GM12878 (cell line): Measurements from ENCODE around the gene PRMT7. TPM values are rescaled to one million over a fixed set of nuclear protein-coding genes. Genes with fewer than 3 reads are reported as not detected.
A peak's percentile ranks its signal among the peaks of the same experiment; 100 is the strongest.

Experiments
- BCL3 ChIP-seq: IDR thresholded peaks from 2 replicates; pipeline ENCODE4 v1.6.1; 2011; ENCODE audit warnings: borderline replicate concordance, low read depth, mild to moderate bottlenecking, moderate library complexity, low read length; ENCODE audit not compliant: insufficient read depth, poor library complexity, severe bottlenecking
- GATAD2B ChIP-seq: fragments of 450-650 bp; conservative IDR thresholded peaks from 2 replicates; pipeline ENCODE4 v1.6.1; 2017; ENCODE audit warnings: low read depth, mild to moderate bottlenecking, moderate library complexity
- HDAC6 ChIP-seq: fragments of 200-600 bp; sonication (generic); IDR thresholded peaks from one replicate; pipeline ENCODE4 v1.8.0; 2017; ENCODE audit warnings: antibody characterized with exemption; ENCODE audit not compliant: unreplicated experiment
- HSF1 ChIP-seq: fragments of 150-350 bp; IDR thresholded peaks from 2 replicates; pipeline ENCODE4 v1.6.1; 2014; ENCODE audit warnings: mild to moderate bottlenecking, low read depth, low read length
- KAT2A ChIP-seq: conservative IDR thresholded peaks from 2 replicates; pipeline ENCODE4 v1.6.1; 2011; ENCODE audit warnings: low read depth, low read length; ENCODE audit not compliant: control insufficient read depth
- KLF5 ChIP-seq: fragments of 450-650 bp; IDR thresholded peaks from 2 replicates; pipeline ENCODE4 v1.6.1; 2014; ENCODE audit warnings: mild to moderate bottlenecking; ENCODE audit not compliant: partially characterized antibody
- MEF2B ChIP-seq: fragments of 450-650 bp; IDR thresholded peaks from 2 replicates; pipeline ENCODE4 v1.6.1; 2018; ENCODE audit warnings: mild to moderate bottlenecking, moderate library complexity; ENCODE audit not compliant: partially characterized antibody, poor library complexity, severe bottlenecking
- MXI1 ChIP-seq: fragments of 150-350 bp; IDR thresholded peaks from 2 replicates; pipeline ENCODE4 v1.6.1; 2011; ENCODE audit warnings: low read depth, mild to moderate bottlenecking, inconsistent platforms, low read length, improper control_type of control experiment
- NFYB ChIP-seq: IDR thresholded peaks from 2 replicates; pipeline ENCODE4 v1.6.1; 2011; ENCODE audit warnings: low read depth, mild to moderate bottlenecking, low read length, improper control_type of control experiment, moderate library complexity; ENCODE audit not compliant: insufficient read depth
- PAX8 ChIP-seq: fragments of 450-650 bp; IDR thresholded peaks from 2 replicates; pipeline ENCODE4 v1.6.1; 2017; ENCODE audit warnings: mild to moderate bottlenecking, moderate library complexity
- RAD21 ChIP-seq: IDR thresholded peaks from 2 replicates; pipeline ENCODE4 v1.6.1; 2011; ENCODE audit warnings: mild to moderate bottlenecking, low read depth, low read length, moderate library complexity; ENCODE audit not compliant: insufficient read depth
- RFX5 ChIP-seq: IDR thresholded peaks from 2 replicates; pipeline ENCODE4 v1.6.1; 2011; ENCODE audit warnings: low read depth, low read length, improper control_type of control experiment
- RUNX3 ChIP-seq: IDR thresholded peaks from 2 replicates; pipeline ENCODE4 v1.6.1; 2012; ENCODE audit warnings: low read length, inconsistent platforms
- SMARCA5 ChIP-seq: fragments of 450-650 bp; IDR thresholded peaks from 2 replicates; pipeline ENCODE4 v1.6.1; 2017; ENCODE audit warnings: mild to moderate bottlenecking
- SREBF1 ChIP-seq: IDR thresholded peaks from 2 replicates; pipeline ENCODE4 v1.6.1; 2012; ENCODE audit warnings: mild to moderate bottlenecking, low read length
- SREBF2 ChIP-seq: IDR thresholded peaks from 2 replicates; pipeline ENCODE4 v1.6.1; 2012; ENCODE audit warnings: mild to moderate bottlenecking, low read length
- TAF1 ChIP-seq: IDR thresholded peaks from 2 replicates; pipeline ENCODE4 v1.6.1; 2011; ENCODE audit warnings: mild to moderate bottlenecking, low read depth, low read length, borderline replicate concordance
- TCF3 ChIP-seq: IDR thresholded peaks from 2 replicates; pipeline ENCODE4 v1.6.1; 2012; ENCODE audit warnings: low read depth, mild to moderate bottlenecking, low read length, borderline replicate concordance; ENCODE audit not compliant: insufficient read depth
- YY1 ChIP-seq: IDR thresholded peaks from 2 replicates; pipeline ENCODE4 v1.6.1; 2011; ENCODE audit warnings: low read depth, mild to moderate bottlenecking, low read length
- ZBTB33 ChIP-seq: fragments of 450-650 bp; IDR thresholded peaks from 2 replicates; pipeline ENCODE4 v1.6.1; 2017; ENCODE audit warnings: mild to moderate bottlenecking
- ZBTB4 ChIP-seq: fragments of 450-650 bp; formaldehyde crosslinking; IDR thresholded peaks from 2 replicates; pipeline ENCODE4 v1.4.0; 2022; ENCODE audit warnings: mild to moderate bottlenecking, moderate library complexity
- ZNF207 ChIP-seq: fragments of 450-650 bp; IDR thresholded peaks from 2 replicates; pipeline ENCODE4 v1.6.1; 2014; ENCODE audit warnings: antibody characterized with exemption, mild to moderate bottlenecking, borderline replicate concordance
- ZNF622 ChIP-seq: fragments of 450-650 bp; IDR thresholded peaks from 2 replicates; pipeline ENCODE4 v1.6.1; 2017; ENCODE audit warnings: mild to moderate bottlenecking, inconsistent platforms
- polyA plus RNA-seq, 11 experiments: library from polyadenylated mRNA; depleted of rRNA in 4 of 11; unstranded in 6 of 11; stranded (reverse) in 5 of 11; fragments of >200 nt; fragmentation: Nextera tagmentation in 4 of 11; fragmentation: Illumina TruSeq in 1 of 11; extraction: Ambion mirVana in 4 of 11; extraction: Trizol in 1 of 11; gene quantifications; 1 replicate in 1 of 11; 2 replicates in 10 of 11; pipeline versions ENCODE4 v1.2.1 to v1.2.3, GENCODE V29; 2011 to 2016; ENCODE audit warnings: inconsistent platforms in 2 of 11, missing spikeins in 2 of 11, low read depth in 1 of 11
- total RNA-seq, 4 experiments: library from RNA; depleted of rRNA in 3 of 4; stranded (reverse); fragments of >200 nt in 3 of 4; fragmentation: Illumina TruSeq in 1 of 4; extraction: Trizol in 1 of 4; gene quantifications; 2 replicates each; pipeline versions ENCODE4 v1.2.1 to v1.2.3, GENCODE V29; 2013 to 2021

Gene PRMT7
- total and polyA plus RNA-seq, 10 of the 15 experiments (the other 5 are each of a cell fraction or from before 2014, with no cell fraction given) = 5.1 to 56.1 (median 42.0) TPM

GRCh38 chr16:68289621-68290329 is 21.0 kb upstream of the PRMT7 start (continued):
- no peak for TF ChIP-seq SMARCA5
- TF ChIP-seq PAX8 = no peak
- no peak for TF ChIP-seq HDAC6
- no peak for TF ChIP-seq ZNF622
- peak; percentile 93 for TF ChIP-seq MEF2B
- TF ChIP-seq HSF1 = no peak
- TF ChIP-seq SREBF1 = no peak
- TF ChIP-seq GATAD2B = 0 out of 2 replicates have a peak, but pooled peaks have one; percentile 54
- TF ChIP-seq KAT2A = no peak
- TF ChIP-seq MXI1 = peak; percentile 79
- no peak for TF ChIP-seq SREBF2
- no peak for TF ChIP-seq NFYB
- peak; percentile 26 for TF ChIP-seq BCL3
- no peak for TF ChIP-seq RAD21
- no peak for TF ChIP-seq ZBTB4 (CRISPR knock-in tag)
- TF ChIP-seq KLF5 = no peak
- TF ChIP-seq RFX5 = no peak
- TF ChIP-seq TCF3 = no peak
- TF ChIP-seq YY1 = peak; percentile 38; the same call in 1 of the 2 replicates
- TF ChIP-seq ZBTB33 = no peak
- 0 out of 2 replicates have a peak, but pooled peaks have one; percentile 33 for TF ChIP-seq TAF1
- peak; percentile 87 for TF ChIP-seq RUNX3
- TF ChIP-seq ZNF207 = no peak
